Neural cell (in vitro differentiated cells): ENCODE data around the gene TRIM5.

Experiments used
- EP300 ChIP-seq: fragments of 450-650 bp; conservative IDR thresholded peaks from 2 replicates; pipeline ENCODE4 v1.6.1; 2014; ENCODE audit warnings: antibody characterized with exemption, mild to moderate bottlenecking, moderate library complexity; ENCODE audit not compliant: poor library complexity, severe bottlenecking
- EZH2 ChIP-seq: fragments of 200-600, 300-800 bp; shearing (Covaris generic), sonication (generic); IDR thresholded peaks from 2 replicates; pipeline ENCODE4 v1.6.1; 2014; ENCODE audit warnings: antibody characterized with exemption, low read length, borderline replicate concordance, mild to moderate bottlenecking; ENCODE audit not compliant: insufficient read depth, poor library complexity, severe bottlenecking
- POLR2AphosphoS5 ChIP-seq: IDR thresholded peaks from 2 replicates; pipeline ENCODE4 v1.6.1; 2012
- RAD21 ChIP-seq: fragments of 450-650 bp; conservative IDR thresholded peaks from 2 replicates; pipeline ENCODE4 v1.6.1; 2014; ENCODE audit warnings: antibody characterized with exemption, mild to moderate bottlenecking, moderate library complexity
- TF ChIP-seq, protein P1 (sequence below): fragments of 450-650 bp; IDR thresholded peaks from 2 replicates; pipeline ENCODE4 v1.5.1; 2014; ENCODE audit warnings: antibody characterized with exemption, mild to moderate bottlenecking, moderate library complexity; ENCODE audit not compliant: poor library complexity, severe bottlenecking
- TF ChIP-seq, protein P2 (sequence below): IDR thresholded peaks from 2 replicates; pipeline ENCODE4 v1.6.1; 2012; ENCODE audit warnings: borderline replicate concordance

GRCh38 chr11:5700421-5701054 lies 15.7 kb upstream of the TRIM5 start:
- TF ChIP-seq EP300 (no peak), EZH2 (no peak), POLR2AphosphoS5 (no peak), RAD21 (no peak)
- TF ChIP-seq, protein P1, sequence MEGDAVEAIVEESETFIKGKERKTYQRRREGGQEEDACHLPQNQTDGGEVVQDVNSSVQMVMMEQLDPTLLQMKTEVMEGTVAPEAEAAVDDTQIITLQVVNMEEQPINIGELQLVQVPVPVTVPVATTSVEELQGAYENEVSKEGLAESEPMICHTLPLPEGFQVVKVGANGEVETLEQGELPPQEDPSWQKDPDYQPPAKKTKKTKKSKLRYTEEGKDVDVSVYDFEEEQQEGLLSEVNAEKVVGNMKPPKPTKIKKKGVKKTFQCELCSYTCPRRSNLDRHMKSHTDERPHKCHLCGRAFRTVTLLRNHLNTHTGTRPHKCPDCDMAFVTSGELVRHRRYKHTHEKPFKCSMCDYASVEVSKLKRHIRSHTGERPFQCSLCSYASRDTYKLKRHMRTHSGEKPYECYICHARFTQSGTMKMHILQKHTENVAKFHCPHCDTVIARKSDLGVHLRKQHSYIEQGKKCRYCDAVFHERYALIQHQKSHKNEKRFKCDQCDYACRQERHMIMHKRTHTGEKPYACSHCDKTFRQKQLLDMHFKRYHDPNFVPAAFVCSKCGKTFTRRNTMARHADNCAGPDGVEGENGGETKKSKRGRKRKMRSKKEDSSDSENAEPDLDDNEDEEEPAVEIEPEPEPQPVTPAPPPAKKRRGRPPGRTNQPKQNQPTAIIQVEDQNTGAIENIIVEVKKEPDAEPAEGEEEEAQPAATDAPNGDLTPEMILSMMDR, result no peak
- TF ChIP-seq, protein P2, sequence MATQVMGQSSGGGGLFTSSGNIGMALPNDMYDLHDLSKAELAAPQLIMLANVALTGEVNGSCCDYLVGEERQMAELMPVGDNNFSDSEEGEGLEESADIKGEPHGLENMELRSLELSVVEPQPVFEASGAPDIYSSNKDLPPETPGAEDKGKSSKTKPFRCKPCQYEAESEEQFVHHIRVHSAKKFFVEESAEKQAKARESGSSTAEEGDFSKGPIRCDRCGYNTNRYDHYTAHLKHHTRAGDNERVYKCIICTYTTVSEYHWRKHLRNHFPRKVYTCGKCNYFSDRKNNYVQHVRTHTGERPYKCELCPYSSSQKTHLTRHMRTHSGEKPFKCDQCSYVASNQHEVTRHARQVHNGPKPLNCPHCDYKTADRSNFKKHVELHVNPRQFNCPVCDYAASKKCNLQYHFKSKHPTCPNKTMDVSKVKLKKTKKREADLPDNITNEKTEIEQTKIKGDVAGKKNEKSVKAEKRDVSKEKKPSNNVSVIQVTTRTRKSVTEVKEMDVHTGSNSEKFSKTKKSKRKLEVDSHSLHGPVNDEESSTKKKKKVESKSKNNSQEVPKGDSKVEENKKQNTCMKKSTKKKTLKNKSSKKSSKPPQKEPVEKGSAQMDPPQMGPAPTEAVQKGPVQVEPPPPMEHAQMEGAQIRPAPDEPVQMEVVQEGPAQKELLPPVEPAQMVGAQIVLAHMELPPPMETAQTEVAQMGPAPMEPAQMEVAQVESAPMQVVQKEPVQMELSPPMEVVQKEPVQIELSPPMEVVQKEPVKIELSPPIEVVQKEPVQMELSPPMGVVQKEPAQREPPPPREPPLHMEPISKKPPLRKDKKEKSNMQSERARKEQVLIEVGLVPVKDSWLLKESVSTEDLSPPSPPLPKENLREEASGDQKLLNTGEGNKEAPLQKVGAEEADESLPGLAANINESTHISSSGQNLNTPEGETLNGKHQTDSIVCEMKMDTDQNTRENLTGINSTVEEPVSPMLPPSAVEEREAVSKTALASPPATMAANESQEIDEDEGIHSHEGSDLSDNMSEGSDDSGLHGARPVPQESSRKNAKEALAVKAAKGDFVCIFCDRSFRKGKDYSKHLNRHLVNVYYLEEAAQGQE, result no peak
